NCI-H1694 treated with DMSO at 0.1 percent for 48 hours (cell line): ENCODE measurements around the gene DLX2.
"Not testable (repeated sequence)": the region's sequence is repeated elsewhere in the genome, so short reads cannot be mapped to it uniquely, and the experiment has no call there.

Experiments used
- DNase-seq: peaks from one replicate; lab custom pipeline; 2025; lab: John Stamatoyannopoulos, UW

DLX2 gene

GRCh38 chr2:172102391-172103359 is at the start of gene DLX2:
DLX2 (minus strand) TSS chr2:172102900; CDS start chr2:172102538, 362 bp downstream.
- peak; percentile 95 for DNase-seq

GRCh38 chr2:172147944-172148650 is 45.4 kb upstream of the DLX2 start:
- no peak for DNase-seq

DNA sequence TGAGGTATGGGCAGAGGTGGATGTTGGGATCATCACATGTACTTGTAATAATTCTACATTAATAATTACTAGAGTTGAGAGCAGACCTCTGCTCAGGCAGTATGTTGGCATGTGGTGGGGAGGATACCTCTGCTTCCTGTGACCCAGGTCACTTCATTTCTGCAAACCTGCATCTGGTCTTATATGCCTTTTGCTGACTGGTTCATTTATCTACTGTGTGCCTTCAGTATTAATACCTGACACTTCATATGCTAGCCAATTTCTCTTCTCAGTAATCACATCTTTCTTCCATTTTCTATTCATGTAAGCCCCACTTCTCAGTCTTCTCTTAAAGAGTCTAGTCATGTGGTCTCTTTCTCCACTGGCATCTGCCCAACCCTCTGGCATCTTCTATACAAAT is 41.1 kb upstream of the DLX2 start:
- no peak for DNase-seq

- not testable (repeated sequence) for DNase-seq
Measured at GRCh38 chr2:172138727-172139126, 36.0 kb upstream of the DLX2 start.

GRCh38 chr2:172137943-172138342 is 35.2 kb upstream of the DLX2 start:
- no peak for DNase-seq

DNA sequence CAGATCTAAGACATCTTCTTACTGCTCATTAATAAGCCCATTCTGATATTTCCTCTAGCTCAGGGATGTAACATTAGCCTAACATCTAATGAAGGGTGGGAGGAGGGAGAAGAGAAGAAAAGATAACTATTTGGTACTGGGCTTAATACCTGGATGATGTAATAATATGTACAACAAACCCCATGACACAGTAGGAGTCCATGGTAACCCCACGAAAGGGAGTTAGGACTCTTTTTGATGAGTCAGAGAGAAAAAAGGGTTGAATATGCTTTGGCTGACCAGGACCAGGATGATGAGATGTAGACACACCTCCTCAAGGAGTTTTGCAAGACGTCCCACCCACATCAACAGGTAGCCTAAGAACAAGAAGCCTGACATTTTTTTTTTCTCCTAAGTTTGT is 34.4 kb upstream of the DLX2 start:
- no peak for DNase-seq

GRCh38 chr2:172135446-172135845 is 32.7 kb upstream of the DLX2 start:
- no peak for DNase-seq

DNA sequence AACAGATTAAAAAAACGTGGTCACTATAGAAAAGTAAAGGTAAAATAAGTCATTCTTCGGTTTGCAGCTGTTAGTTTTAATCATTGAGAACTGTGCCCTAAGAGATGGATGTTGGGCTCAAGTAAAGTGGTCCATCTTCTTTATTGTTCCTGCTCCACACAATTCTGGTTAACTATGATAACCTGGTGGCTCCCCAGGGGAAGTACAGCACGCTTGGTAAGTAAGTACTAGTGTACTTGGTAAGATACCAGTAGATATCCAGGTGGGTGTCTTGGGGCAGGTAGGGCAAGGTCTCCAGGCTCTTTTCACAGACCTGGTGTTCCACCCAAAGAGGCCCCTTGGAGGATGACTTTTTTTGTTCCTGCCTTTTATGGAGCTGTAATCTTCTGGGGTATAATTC is 31.6 kb upstream of the DLX2 start:
- DNase-seq: no peak

GRCh38 chr2:172131713-172132555 is 29.2 kb upstream of the DLX2 start:
- no peak for DNase-seq

- no peak for DNase-seq
Measured at GRCh38 chr2:172129404-172129803, 26.7 kb upstream of the DLX2 start.

GRCh38 chr2:172128484-172128883 is 25.8 kb upstream of the DLX2 start:
- no peak for DNase-seq

DNA sequence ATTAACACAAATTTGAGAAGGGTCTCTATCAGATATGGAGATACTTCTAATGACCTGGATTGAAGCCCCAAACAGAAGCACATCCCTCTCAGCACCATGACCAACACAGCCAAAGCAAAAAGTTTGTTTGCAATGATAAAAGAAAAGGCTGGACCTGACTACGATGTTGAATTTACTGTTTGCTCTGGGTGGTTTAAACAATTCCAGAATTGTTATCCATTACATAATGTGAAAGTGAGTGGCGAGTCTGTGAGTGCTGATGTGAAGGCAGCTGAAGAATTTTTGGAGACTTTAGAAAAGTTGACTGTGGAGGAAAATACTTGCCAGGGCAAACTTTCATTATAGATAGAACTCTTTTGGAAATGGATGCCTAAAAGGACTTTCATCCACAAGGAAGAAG is 17.4 kb upstream of the DLX2 start:
- DNase-seq: no peak

DNA sequence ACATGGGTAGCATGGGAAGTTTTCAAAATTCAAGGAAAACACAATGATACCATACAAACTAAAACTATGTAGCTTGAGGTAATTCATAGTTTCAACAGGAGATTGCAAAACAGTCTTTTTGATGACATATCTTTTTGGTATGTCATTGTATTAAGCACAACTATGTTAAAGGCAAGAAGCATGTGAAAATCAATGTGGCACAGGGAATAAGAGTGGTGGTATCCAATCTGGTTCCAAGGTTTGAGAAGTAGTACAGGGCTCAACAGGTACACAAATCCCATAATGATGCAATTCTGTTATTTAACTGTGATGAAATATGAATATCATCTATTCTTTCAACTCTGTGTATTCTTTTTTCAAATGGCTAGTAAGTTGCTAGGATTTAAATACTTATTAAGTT is 16.4 kb upstream of the DLX2 start:
- no peak for DNase-seq

- DNase-seq: no peak
Measured at GRCh38 chr2:172116107-172116506, 13.4 kb upstream of the DLX2 start.

DNA sequence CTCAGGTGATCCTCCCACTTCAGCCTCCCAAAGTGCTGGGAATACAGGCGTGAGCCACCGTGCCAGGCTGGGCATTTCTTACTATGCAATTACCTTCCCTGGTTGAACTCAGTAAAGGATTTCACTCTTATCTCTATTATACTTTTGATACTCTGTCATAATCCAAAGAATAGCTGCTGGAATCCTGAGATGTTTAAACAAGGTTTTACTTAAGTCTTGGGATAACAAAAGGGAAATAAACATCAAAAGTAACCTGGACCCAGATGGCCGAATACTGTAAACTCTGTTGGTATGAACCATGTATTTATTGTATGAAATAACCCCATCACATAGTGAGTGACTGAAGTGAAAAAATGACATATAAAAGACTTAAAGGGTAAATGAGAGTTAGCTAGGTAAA is 11.9 kb upstream of the DLX2 start:
- DNase-seq: no peak

DNA sequence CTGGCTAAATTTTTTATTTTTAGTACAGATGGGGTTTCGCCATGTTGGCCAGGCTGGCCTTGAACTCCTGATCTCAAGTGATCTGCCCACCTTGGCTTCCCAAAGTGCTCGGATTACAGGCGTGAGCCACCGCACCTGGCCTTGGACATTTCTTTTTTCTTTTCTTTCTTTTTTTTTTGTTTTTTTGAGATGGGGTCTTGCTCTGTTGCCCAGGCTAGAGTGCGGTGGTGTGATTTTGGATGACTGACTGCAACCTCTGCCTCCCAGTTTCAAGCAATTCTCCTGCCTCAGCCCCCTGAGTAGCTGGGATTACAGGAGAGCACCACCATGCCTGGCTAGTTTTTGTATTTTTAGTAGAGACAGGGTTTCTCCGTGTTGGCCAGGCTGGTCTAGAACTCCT is 11.5 kb upstream of the DLX2 start:
- DNase-seq: not testable (repeated sequence)

DNA sequence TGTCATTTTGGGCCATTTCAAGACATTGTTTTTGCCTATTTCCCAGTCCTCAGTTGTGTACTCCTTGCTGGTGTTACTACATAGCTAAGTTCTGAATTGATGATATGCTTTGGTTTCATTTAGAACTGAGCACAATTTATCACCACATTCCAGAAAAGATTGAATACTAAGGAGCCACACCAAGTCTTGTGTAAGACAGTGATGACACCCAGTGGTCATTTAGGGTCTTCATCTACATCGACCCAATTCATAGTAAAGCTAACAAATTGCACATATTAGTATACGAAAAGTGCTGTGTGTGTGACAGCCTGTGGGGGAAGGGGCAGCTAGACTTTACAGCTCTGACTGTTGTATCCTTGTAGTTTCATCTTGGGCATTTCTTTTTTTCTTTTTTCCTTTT is 10.9 kb upstream of the DLX2 start:
- peak; percentile 52 for DNase-seq

- DNase-seq: no peak
Measured at GRCh38 chr2:172109988-172110811, 7.5 kb upstream of the DLX2 start.

GRCh38 chr2:172109256-172109987 is 6.7 kb upstream of the DLX2 start:
- DNase-seq: no peak

- DNase-seq: no peak
Measured at GRCh38 chr2:172108587-172108930, 5.9 kb upstream of the DLX2 start.
